ENCODE measurements around the gene PRDM16. TPM values are rescaled to one million over a fixed set of nuclear protein-coding genes. Genes with fewer than 3 reads are reported as not detected.

PRDM16 gene
- total and polyA plus RNA-seq, 2 experiments from 2014 or later: 0.14 to 0.16 TPM

DNA sequence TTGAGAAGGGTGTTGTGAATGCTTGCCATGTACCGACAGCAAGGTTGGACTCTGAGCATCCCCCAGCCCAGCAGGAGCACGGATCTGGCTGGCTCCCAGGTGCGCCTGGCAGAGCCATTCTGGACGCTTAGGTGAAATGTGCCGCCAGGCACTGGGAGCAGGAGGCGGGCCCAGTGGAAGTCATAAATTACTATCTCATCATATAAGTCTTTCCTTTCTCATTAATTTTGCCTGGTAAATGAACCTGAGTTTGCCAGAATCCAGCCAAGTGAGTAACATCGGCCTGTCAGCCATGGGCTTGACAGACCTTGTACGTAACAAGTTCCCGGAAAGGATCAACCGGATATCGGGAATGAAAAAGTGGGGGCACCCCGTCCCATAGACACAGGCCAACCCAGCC lies 206.0 kb downstream of the PRDM16 start:
- Histone ChIP-seq H3K36me3 (ENCODE audit: insufficient read depth) (no peaks in the 10 kb centered on the region), H3K4me3 (no peak overlapping the region), H3K4me1 (ENCODE audit: insufficient read depth) (no peaks in the 10 kb centered on the region), H3K79me2 (replicated peaks; ENCODE audit: insufficient read depth) (no peaks in the 10 kb centered on the region), H3K27me3 (ENCODE audit: insufficient read depth) (no peaks in the 10 kb centered on the region), H3K9me2 (ENCODE audit: insufficient read depth) (no peaks in the 10 kb centered on the region), H3K4me2 (no peak overlapping the region), H4K20me1 (replicated peaks; ENCODE audit: insufficient read depth) (no peaks in the 10 kb centered on the region), H3K27ac (ENCODE audit: low read depth) (no peak overlapping the region), H2AFZ (no peak overlapping the region), H3F3A (replicated peaks; ENCODE audit: low read depth) (no peaks in the 10 kb centered on the region)
- Mint-ChIP-seq H3K27ac (no peak overlapping the region), H3K9me3 (peaks cover 2% of the 10 kb centered on the region; the same call in 2 of the 3 replicates), H3K4me3 (no peak overlapping the region), H3K4me1 (no peaks in the 10 kb centered on the region), H3K27me3 (ENCODE audit: insufficient read depth, low read depth, poor library complexity) (peaks cover 1% of the 10 kb centered on the region), H3K36me3 (ENCODE audit: low read depth) (peaks cover 2% of the 10 kb centered on the region; the same call in 1 of the 3 replicates)
- DNase-seq (ENCODE audit: low spot score): no peak
- TF ChIP-seq, protein P1, sequence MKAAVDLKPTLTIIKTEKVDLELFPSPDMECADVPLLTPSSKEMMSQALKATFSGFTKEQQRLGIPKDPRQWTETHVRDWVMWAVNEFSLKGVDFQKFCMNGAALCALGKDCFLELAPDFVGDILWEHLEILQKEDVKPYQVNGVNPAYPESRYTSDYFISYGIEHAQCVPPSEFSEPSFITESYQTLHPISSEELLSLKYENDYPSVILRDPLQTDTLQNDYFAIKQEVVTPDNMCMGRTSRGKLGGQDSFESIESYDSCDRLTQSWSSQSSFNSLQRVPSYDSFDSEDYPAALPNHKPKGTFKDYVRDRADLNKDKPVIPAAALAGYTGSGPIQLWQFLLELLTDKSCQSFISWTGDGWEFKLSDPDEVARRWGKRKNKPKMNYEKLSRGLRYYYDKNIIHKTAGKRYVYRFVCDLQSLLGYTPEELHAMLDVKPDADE (IDR thresholded peaks at IDR 0.05): no peak
- no peak for ATAC-seq

DNA sequence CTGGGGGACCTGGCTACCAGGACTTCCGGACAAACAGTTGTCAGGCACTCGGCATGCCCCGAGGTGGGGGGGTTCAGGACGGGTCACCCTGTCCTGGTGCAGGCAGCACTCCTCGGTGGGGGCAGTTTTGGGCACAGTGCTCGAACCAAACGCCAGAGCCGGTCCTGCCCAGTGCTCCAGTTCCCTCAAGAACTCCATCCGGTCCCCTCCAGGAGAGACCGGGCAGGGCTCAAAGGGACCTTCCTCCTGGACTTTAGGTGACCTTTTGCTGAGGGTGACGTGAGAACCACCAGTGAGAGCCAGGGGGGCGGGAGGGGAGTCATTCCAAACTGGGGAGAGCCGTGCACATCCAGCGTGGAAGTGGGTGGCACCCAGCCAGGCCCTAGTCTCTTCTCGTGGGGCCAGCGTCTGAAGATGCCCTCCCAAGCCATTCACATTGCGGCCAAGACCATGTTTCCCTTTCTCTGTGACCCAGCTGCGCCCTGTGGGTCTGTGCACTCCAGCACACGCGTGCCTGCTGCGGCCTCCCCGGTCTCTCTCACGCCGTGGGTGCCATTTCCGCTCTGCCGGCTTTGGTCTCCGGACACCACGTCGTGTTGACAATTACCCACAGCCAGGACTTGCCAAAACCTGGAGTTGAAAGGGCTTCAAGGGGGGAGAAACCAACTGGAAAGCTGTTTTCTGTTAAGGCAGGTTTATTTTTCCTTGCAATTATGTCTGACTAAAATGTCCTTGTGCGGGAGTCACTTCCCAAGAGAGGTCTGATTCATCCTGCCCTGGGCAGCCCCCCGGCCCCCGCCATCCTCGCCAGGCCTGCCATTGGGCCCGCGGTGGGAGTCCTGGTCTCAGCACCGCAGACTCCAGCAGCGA lies 206.7 kb downstream of the PRDM16 start:
- DNase-seq (ENCODE audit: low spot score): no peak
- no peak overlapping the region for H3K27ac ChIP-seq (ENCODE audit: low read depth)

DNA sequence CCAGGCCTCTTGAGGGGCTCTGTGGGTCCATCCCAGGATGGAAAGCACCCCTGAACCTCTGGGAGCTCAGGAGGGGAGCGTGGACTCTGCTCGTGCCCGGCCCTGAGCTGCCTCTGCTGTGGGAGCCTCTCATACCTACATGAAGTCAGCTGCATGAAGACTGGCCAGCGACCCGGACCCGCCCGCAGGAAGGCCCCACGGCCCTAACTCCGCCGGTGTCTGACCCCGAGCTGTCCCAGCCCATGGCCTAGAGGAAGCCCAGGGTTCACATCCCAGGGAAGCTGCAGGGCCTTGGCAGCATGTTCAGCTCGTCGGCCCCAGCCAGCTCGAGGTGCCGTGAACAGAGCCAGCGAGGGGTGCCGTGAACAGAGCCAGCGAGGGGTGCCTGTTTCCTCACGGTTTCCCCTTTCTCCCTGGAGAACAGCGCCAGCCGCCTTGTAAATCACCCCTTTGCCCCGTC lies 207.4 kb downstream of the PRDM16 start:
- no peak for ATAC-seq
- Histone ChIP-seq H3F3A (replicated peaks; ENCODE audit: low read depth) (no peaks in the 10 kb centered on the region), H2AFZ (no peak overlapping the region), H3K4me2 (no peak overlapping the region), H3K27ac (ENCODE audit: low read depth) (no peak overlapping the region), H3K36me3 (ENCODE audit: insufficient read depth) (no peaks in the 10 kb centered on the region), H3K79me2 (replicated peaks; ENCODE audit: insufficient read depth) (no peaks in the 10 kb centered on the region), H3K4me3 (no peak overlapping the region), H4K20me1 (replicated peaks; ENCODE audit: insufficient read depth) (no peaks in the 10 kb centered on the region), H3K4me1 (ENCODE audit: insufficient read depth) (no peaks in the 10 kb centered on the region), H3K9me2 (ENCODE audit: insufficient read depth) (no peaks in the 10 kb centered on the region), H3K27me3 (ENCODE audit: insufficient read depth) (no peaks in the 10 kb centered on the region)
- no peak for DNase-seq (ENCODE audit: low spot score)
- no peak overlapping the region for H3K4me3 Mint-ChIP-seq
- H3K9me3 Mint-ChIP-seq: no peaks in the 10 kb centered on the region
- no peaks in the 10 kb centered on the region for H3K36me3 Mint-ChIP-seq (ENCODE audit: low read depth)
- no peaks in the 10 kb centered on the region for H3K27me3 Mint-ChIP-seq (ENCODE audit: insufficient read depth, low read depth, poor library complexity)
- no peaks in the 10 kb centered on the region for H3K4me1 Mint-ChIP-seq
- no peak overlapping the region for H3K27ac Mint-ChIP-seq
- TF ChIP-seq, protein P1 (IDR thresholded peaks at IDR 0.05): no peak
- TF ChIP-seq, protein P2, sequence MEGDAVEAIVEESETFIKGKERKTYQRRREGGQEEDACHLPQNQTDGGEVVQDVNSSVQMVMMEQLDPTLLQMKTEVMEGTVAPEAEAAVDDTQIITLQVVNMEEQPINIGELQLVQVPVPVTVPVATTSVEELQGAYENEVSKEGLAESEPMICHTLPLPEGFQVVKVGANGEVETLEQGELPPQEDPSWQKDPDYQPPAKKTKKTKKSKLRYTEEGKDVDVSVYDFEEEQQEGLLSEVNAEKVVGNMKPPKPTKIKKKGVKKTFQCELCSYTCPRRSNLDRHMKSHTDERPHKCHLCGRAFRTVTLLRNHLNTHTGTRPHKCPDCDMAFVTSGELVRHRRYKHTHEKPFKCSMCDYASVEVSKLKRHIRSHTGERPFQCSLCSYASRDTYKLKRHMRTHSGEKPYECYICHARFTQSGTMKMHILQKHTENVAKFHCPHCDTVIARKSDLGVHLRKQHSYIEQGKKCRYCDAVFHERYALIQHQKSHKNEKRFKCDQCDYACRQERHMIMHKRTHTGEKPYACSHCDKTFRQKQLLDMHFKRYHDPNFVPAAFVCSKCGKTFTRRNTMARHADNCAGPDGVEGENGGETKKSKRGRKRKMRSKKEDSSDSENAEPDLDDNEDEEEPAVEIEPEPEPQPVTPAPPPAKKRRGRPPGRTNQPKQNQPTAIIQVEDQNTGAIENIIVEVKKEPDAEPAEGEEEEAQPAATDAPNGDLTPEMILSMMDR (conservative IDR thresholded peaks at IDR 0.05; ENCODE audit: low read depth in 2 of 2): no peak
- TF ChIP-seq ZNF114 (CRISPR knock-in tag; IDR thresholded peaks at IDR 0.05) (no peak), EZH2 (IDR thresholded peaks at IDR 0.05; ENCODE audit: low read depth, unreplicated experiment) (no peak), CREB1 (CRISPR knock-in tag; IDR thresholded peaks at IDR 0.05; ENCODE audit: low read depth) (no peak), EZH2phosphoT487 (IDR thresholded peaks at IDR 0.05; ENCODE audit: unreplicated experiment) (no peak)

More for the DNA sequence above, 206.7 kb downstream of the PRDM16 start:
- no peak for ATAC-seq
- Histone ChIP-seq H3K79me2 (replicated peaks; ENCODE audit: insufficient read depth) (no peaks in the 10 kb centered on the region), H2AFZ (no peak overlapping the region), H4K20me1 (replicated peaks; ENCODE audit: insufficient read depth) (no peaks in the 10 kb centered on the region), H3K4me2 (no peak overlapping the region), H3K36me3 (ENCODE audit: insufficient read depth) (no peaks in the 10 kb centered on the region), H3K4me3 (no peak overlapping the region), H3K4me1 (ENCODE audit: insufficient read depth) (no peaks in the 10 kb centered on the region), H3F3A (replicated peaks; ENCODE audit: low read depth) (no peaks in the 10 kb centered on the region), H3K9me2 (ENCODE audit: insufficient read depth) (no peaks in the 10 kb centered on the region), H3K27me3 (ENCODE audit: insufficient read depth) (no peaks in the 10 kb centered on the region)
- TF ChIP-seq, protein P2 (conservative IDR thresholded peaks at IDR 0.05; ENCODE audit: low read depth in 2 of 2): no peak
- H3K9me3 Mint-ChIP-seq: no peaks in the 10 kb centered on the region
- H3K4me3 Mint-ChIP-seq: no peak overlapping the region
- H3K27me3 Mint-ChIP-seq (ENCODE audit: insufficient read depth, low read depth, poor library complexity): no peaks in the 10 kb centered on the region
- no peaks in the 10 kb centered on the region for H3K36me3 Mint-ChIP-seq (ENCODE audit: low read depth)
- no peaks in the 10 kb centered on the region for H3K4me1 Mint-ChIP-seq
- no peak overlapping the region for H3K27ac Mint-ChIP-seq

Measured in GM23338 (cell line).